Measurements from ENCODE around the gene PRR12.

The PRR12 gene

GRCh38 chr19:49570138-49570856 is 20.7 kb upstream of the PRR12 start:
- H3K4me2 ChIP-seq (ENCODE audit: low read length): peak overlapping the region; percentile 12; the same call in 1 of the 2 replicates
- H3K9ac ChIP-seq (ENCODE audit: low read length): peak overlapping the region; percentile 14; the same call in 1 of the 2 replicates
- 0 out of 2 replicates have a peak, but pooled peaks cover 2% of the 10 kb centered on the region for H3F3A ChIP-seq (ENCODE audit: insufficient read depth, low read length)
- TF ChIP-seq CTCF (IDR thresholded peaks at IDR 0.05; ENCODE audit: low read length): peak; percentile 99
- TF ChIP-seq EZH2 (IDR thresholded peaks at IDR 0.05; ENCODE audit: borderline replicate concordance, low read length): no peak
- H3K27ac ChIP-seq (ENCODE audit: low read depth, low read length, poor library complexity, severe bottlenecking): peak overlapping the region; percentile 52
- no peaks in the 10 kb centered on the region for H3K79me2 ChIP-seq (ENCODE audit: insufficient read depth, low read length)
- no peak overlapping the region for H2AFZ ChIP-seq (ENCODE audit: low read length)
- H4K20me1 ChIP-seq (ENCODE audit: insufficient read depth, low read length): no peaks in the 10 kb centered on the region
- no peaks in the 10 kb centered on the region for H3K27me3 ChIP-seq (ENCODE audit: insufficient read depth, low read length)
- no peaks in the 10 kb centered on the region for H3K9me3 ChIP-seq (ENCODE audit: low read length)
- H3K36me3 ChIP-seq (ENCODE audit: insufficient read depth, low read length): peaks cover 8% of the 10 kb centered on the region; the same call in 1 of the 2 replicates
- H3K9me2 ChIP-seq (ENCODE audit: low read depth, low read length): no peaks in the 10 kb centered on the region
- H3K4me3 ChIP-seq (ENCODE audit: low read depth, low read length, poor library complexity, severe bottlenecking): no peak overlapping the region
- peaks cover 35% of the 10 kb centered on the region for H3K4me1 ChIP-seq (ENCODE audit: insufficient read depth, low read length, severe bottlenecking)

- H3K4me3 ChIP-seq (ENCODE audit: low read depth, low read length, poor library complexity, severe bottlenecking): no peak overlapping the region
- peaks cover 14% of the 10 kb centered on the region; the same call in 1 of the 2 replicates for H3K36me3 ChIP-seq (ENCODE audit: insufficient read depth, low read length)
- peaks cover 34% of the 10 kb centered on the region for H3K4me1 ChIP-seq (ENCODE audit: insufficient read depth, low read length, severe bottlenecking)
- TF ChIP-seq CTCF (IDR thresholded peaks at IDR 0.05; ENCODE audit: low read length) (peak; percentile 41), EZH2 (IDR thresholded peaks at IDR 0.05; ENCODE audit: borderline replicate concordance, low read length) (no peak)
- H3K9me3 ChIP-seq (ENCODE audit: low read length): no peaks in the 10 kb centered on the region
- H3K9me2 ChIP-seq (ENCODE audit: low read depth, low read length): no peaks in the 10 kb centered on the region
- 0 out of 2 replicates have a peak, but pooled peaks cover 2% of the 10 kb centered on the region for H3F3A ChIP-seq (ENCODE audit: insufficient read depth, low read length)
- H4K20me1 ChIP-seq (ENCODE audit: insufficient read depth, low read length): no peaks in the 10 kb centered on the region
- no peaks in the 10 kb centered on the region for H3K79me2 ChIP-seq (ENCODE audit: insufficient read depth, low read length)
- H3K4me2 ChIP-seq (ENCODE audit: low read length): no peak overlapping the region
- peak overlapping the region; percentile 52 for H3K27ac ChIP-seq (ENCODE audit: low read depth, low read length, poor library complexity, severe bottlenecking)
- no peaks in the 10 kb centered on the region for H3K27me3 ChIP-seq (ENCODE audit: insufficient read depth, low read length)
- no peak overlapping the region for H2AFZ ChIP-seq (ENCODE audit: low read length)
- H3K9ac ChIP-seq (ENCODE audit: low read length): no peak overlapping the region
Measured at GRCh38 chr19:49570997-49571676, 19.8 kb upstream of the PRR12 start.

GRCh38 chr19:49573009-49573408 is 18.0 kb upstream of the PRR12 start:
- Histone ChIP-seq H3K9ac (ENCODE audit: low read length) (no peak overlapping the region), H3K4me3 (ENCODE audit: low read depth, low read length, poor library complexity, severe bottlenecking) (no peak overlapping the region), H3K9me3 (ENCODE audit: low read length) (no peaks in the 10 kb centered on the region), H3K27me3 (ENCODE audit: insufficient read depth, low read length) (no peaks in the 10 kb centered on the region), H3K27ac (ENCODE audit: low read depth, low read length, poor library complexity, severe bottlenecking) (no peak overlapping the region), H4K20me1 (ENCODE audit: insufficient read depth, low read length) (no peaks in the 10 kb centered on the region), H3K79me2 (ENCODE audit: insufficient read depth, low read length) (no peaks in the 10 kb centered on the region), H2AFZ (ENCODE audit: low read length) (no peak overlapping the region), H3K4me1 (ENCODE audit: insufficient read depth, low read length, severe bottlenecking) (peaks cover 26% of the 10 kb centered on the region), H3F3A (ENCODE audit: insufficient read depth, low read length) (0 out of 2 replicates have a peak, but pooled peaks cover 2% of the 10 kb centered on the region), H3K9me2 (ENCODE audit: low read depth, low read length) (no peaks in the 10 kb centered on the region), H3K4me2 (ENCODE audit: low read length) (no peak overlapping the region), H3K36me3 (ENCODE audit: insufficient read depth, low read length) (peaks cover 16% of the 10 kb centered on the region; the same call in 1 of the 2 replicates)
- TF ChIP-seq CTCF (IDR thresholded peaks at IDR 0.05; ENCODE audit: low read length) (no peak), EZH2 (IDR thresholded peaks at IDR 0.05; ENCODE audit: borderline replicate concordance, low read length) (no peak)
